Suprapubic skin (tissue), 4 donors: ENCODE results near the gene CLSTN1. TPM values are rescaled to one million over a fixed set of nuclear protein-coding genes. Genes with fewer than 3 reads are reported as not detected.
"Not testable (repeated sequence)": the region's sequence is repeated elsewhere in the genome, so short reads cannot be mapped to it uniquely, and the experiment has no call there.

Source experiments
- DNase-seq, 2 donors: peaks; one replicate each; pipeline ENCODE4 v3.0.0-alpha.2; 2019; ENCODE audit warnings: low spot score in 2 of 2
- H3K27ac ChIP-seq: fragments of 200-600 bp; sonication (generic); one replicate; pipeline ENCODE4 v1.5.1; 2019
- H3K27me3 ChIP-seq: fragments of 200-600 bp; sonication (generic); one replicate; pipeline ENCODE4 v1.5.1; 2019
- H3K36me3 ChIP-seq: fragments of 200-600 bp; sonication (generic); one replicate; pipeline ENCODE4 v1.5.1; 2019
- H3K4me1 ChIP-seq: fragments of 200-600 bp; sonication (generic); one replicate; pipeline ENCODE4 v1.5.1; 2019
- H3K4me3 ChIP-seq: fragments of 200-600 bp; sonication (generic); one replicate; pipeline ENCODE4 v1.5.1; 2019; ENCODE audit warnings: mild to moderate bottlenecking
- H3K9me3 ChIP-seq: fragments of 200-600 bp; sonication (generic); one replicate; pipeline ENCODE4 v1.5.1; 2019
- EP300 ChIP-seq: sonication (generic); formaldehyde crosslinking; IDR thresholded peaks from one replicate; pipeline ENCODE4 v1.6.1; 2017; ENCODE audit warnings: antibody characterized with exemption
- POLR2A ChIP-seq, 2 donors: fragments of 450-650 bp; IDR thresholded peaks; one replicate each; pipeline ENCODE4 v1.6.1; 2017; ENCODE audit warnings: antibody characterized with exemption in 2 of 2, mild to moderate bottlenecking in 2 of 2, moderate library complexity in 2 of 2
- POLR2AphosphoS5 ChIP-seq, 3 donors: sonication (generic); formaldehyde crosslinking; IDR thresholded peaks; one replicate each; pipeline ENCODE4 v1.6.1; 2017; ENCODE audit warnings: antibody characterized with exemption in 3 of 3
- WGBS: methylation state at CpG from one replicate; pipeline ENCODE4 v1.1.5; 2018; 5-methylcytosine and 5-hydroxymethylcytosine counted together
- total RNA-seq, 4 donors: library from RNA; depleted of rRNA; stranded (reverse); fragments of >200 nt; gene quantifications; one replicate each; pipeline ENCODE4 v1.1.0, GENCODE V29; 2016
- TF ChIP-seq, protein P1 (sequence below), 2 donors: fragments of 200-600 bp in 1 of 2; fragments of 450-650 bp in 1 of 2; sonication (generic) in 1 of 2; IDR thresholded peaks; one replicate each; pipeline ENCODE4 v1.5.1; 2016 to 2019; ENCODE audit warnings: antibody characterized with exemption in 2 of 2, mild to moderate bottlenecking in 1 of 2, moderate library complexity in 1 of 2

The CLSTN1 gene
- total RNA-seq, 4 donors from 2014 or later = 118 to 202 (median 165) TPM

DNA sequence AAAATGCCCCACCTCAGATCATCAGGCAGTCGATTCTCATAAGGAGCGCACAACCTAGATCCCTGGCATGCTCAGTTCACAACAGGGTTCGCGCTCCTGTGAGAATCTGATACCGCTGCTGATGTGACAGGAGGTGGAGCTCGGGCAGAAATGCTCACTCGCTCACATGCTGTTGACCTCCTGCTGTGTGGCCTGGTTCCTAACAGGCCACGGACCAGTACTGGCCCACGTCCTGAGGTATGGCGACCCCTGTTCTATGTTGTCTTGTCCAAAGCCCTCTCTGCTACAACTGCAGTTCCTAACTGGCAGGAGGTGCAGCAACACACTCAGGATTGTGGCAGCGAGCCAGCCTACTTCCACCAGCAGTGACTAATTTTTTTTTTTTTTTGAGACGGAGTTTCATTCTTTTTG is 70.6 kb downstream of the CLSTN1 start:
- WGBS = 73% methylated on average over 10 of the region's 12 CpGs
- H3K27me3 ChIP-seq = no peaks in the 10 kb centered on the region
- no peak for DNase-seq
- H3K4me1 ChIP-seq = peaks cover 4% of the 10 kb centered on the region
- no peak for TF ChIP-seq EP300
- TF ChIP-seq, protein P1, sequence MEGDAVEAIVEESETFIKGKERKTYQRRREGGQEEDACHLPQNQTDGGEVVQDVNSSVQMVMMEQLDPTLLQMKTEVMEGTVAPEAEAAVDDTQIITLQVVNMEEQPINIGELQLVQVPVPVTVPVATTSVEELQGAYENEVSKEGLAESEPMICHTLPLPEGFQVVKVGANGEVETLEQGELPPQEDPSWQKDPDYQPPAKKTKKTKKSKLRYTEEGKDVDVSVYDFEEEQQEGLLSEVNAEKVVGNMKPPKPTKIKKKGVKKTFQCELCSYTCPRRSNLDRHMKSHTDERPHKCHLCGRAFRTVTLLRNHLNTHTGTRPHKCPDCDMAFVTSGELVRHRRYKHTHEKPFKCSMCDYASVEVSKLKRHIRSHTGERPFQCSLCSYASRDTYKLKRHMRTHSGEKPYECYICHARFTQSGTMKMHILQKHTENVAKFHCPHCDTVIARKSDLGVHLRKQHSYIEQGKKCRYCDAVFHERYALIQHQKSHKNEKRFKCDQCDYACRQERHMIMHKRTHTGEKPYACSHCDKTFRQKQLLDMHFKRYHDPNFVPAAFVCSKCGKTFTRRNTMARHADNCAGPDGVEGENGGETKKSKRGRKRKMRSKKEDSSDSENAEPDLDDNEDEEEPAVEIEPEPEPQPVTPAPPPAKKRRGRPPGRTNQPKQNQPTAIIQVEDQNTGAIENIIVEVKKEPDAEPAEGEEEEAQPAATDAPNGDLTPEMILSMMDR (IDR thresholded peaks at IDR 0.05) = no peak
- TF ChIP-seq POLR2A (IDR thresholded peaks at IDR 0.05) = no peak
- TF ChIP-seq POLR2AphosphoS5 (IDR thresholded peaks at IDR 0.05) = no peak
- H3K27ac ChIP-seq = no peak overlapping the region
- H3K36me3 ChIP-seq = peaks cover 57% of the 10 kb centered on the region
- H3K4me3 ChIP-seq = no peak overlapping the region
- no peaks in the 10 kb centered on the region for H3K9me3 ChIP-seq

GRCh38 chr1:9751971-9752370 is 71.8 kb downstream of the CLSTN1 start:
- TF ChIP-seq EP300 = no peak
- TF ChIP-seq, protein P1 (IDR thresholded peaks at IDR 0.05) = no peak
- TF ChIP-seq POLR2A (IDR thresholded peaks at IDR 0.05) = no peak
- TF ChIP-seq POLR2AphosphoS5 (IDR thresholded peaks at IDR 0.05) = no peak
- Histone ChIP-seq H3K4me3 (no peak overlapping the region), H3K4me1 (peaks cover 4% of the 10 kb centered on the region), H3K27ac (no peak overlapping the region), H3K36me3 (peaks cover 63% of the 10 kb centered on the region), H3K9me3 (no peaks in the 10 kb centered on the region), H3K27me3 (no peaks in the 10 kb centered on the region)
- WGBS = 56% methylated on average over 3 of the region's 3 CpGs
- DNase-seq = no peak

GRCh38 chr1:9749361-9749760 is 74.4 kb downstream of the CLSTN1 start:
- no peaks in the 10 kb centered on the region for H3K4me1 ChIP-seq
- H3K27ac ChIP-seq = no peak overlapping the region
- 99% methylated on average over 7 of the region's 14 CpGs for WGBS
- H3K36me3 ChIP-seq = peaks cover 76% of the 10 kb centered on the region
- no peaks in the 10 kb centered on the region for H3K9me3 ChIP-seq
- H3K27me3 ChIP-seq = no peaks in the 10 kb centered on the region
- no peak for DNase-seq
- H3K4me3 ChIP-seq = no peak overlapping the region
- TF ChIP-seq EP300 = no peak
- TF ChIP-seq POLR2AphosphoS5 (IDR thresholded peaks at IDR 0.05) = no peak
- no peak for TF ChIP-seq POLR2A (IDR thresholded peaks at IDR 0.05)
- TF ChIP-seq, protein P1 (IDR thresholded peaks at IDR 0.05) = no peak

DNA sequence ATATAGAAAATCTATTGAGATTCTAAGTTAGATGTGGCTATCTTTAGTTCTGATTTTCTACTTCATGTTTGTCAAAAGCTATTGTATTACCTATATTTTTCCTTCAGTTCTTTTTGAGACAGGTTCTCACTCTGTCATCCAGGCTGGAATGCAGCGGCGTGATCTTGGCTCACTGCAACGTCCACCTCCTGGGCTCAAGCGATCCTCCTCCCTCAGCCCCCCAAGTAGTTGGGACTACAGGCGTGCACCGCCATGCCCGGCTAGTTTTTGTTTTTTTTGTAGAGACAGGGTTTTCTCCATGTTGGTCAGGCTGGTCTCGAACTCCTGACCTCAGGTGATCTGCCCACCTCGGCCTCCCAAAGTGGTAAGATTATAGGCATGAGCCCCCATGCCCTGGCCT is 75.4 kb downstream of the CLSTN1 start:
- peaks cover 77% of the 10 kb centered on the region for H3K36me3 ChIP-seq
- not testable (repeated sequence) for H3K27ac ChIP-seq, DNase-seq, H3K9me3 ChIP-seq, H3K4me3 ChIP-seq, H3K27me3 ChIP-seq, H3K4me1 ChIP-seq
- 94% methylated on average over 9 of the region's 9 CpGs for WGBS

- H3K36me3 ChIP-seq = peaks cover 83% of the 10 kb centered on the region
Measured at GRCh38 chr1:9746651-9747050, 77.1 kb downstream of the CLSTN1 start.

More at GRCh38 chr1:9746651-9747050, 77.1 kb downstream of the CLSTN1 start:
- no peak for DNase-seq
- TF ChIP-seq EP300 (no peak), POLR2A (IDR thresholded peaks at IDR 0.05) (no peak), POLR2AphosphoS5 (IDR thresholded peaks at IDR 0.05) (no peak)
- TF ChIP-seq, protein P1 (IDR thresholded peaks at IDR 0.05) = no peak
- WGBS = 85% methylated on average over 7 of the region's 7 CpGs
- no peaks in the 10 kb centered on the region for H3K27me3 ChIP-seq
- H3K27ac ChIP-seq = no peak overlapping the region
- H3K4me1 ChIP-seq = no peaks in the 10 kb centered on the region
- no peak overlapping the region for H3K4me3 ChIP-seq
- H3K9me3 ChIP-seq = no peaks in the 10 kb centered on the region
